Amniotic stem cell (primary cell): ENCODE results near the gene METTL25.
"Not testable (repeated sequence)": the region's sequence is repeated elsewhere in the genome, so short reads cannot be mapped to it uniquely, and the experiment has no call there.

Experiments used
- DNase-seq: peaks from one replicate; lab custom pipeline; 2025; lab: John Stamatoyannopoulos, UW

Gene METTL25, protein sequence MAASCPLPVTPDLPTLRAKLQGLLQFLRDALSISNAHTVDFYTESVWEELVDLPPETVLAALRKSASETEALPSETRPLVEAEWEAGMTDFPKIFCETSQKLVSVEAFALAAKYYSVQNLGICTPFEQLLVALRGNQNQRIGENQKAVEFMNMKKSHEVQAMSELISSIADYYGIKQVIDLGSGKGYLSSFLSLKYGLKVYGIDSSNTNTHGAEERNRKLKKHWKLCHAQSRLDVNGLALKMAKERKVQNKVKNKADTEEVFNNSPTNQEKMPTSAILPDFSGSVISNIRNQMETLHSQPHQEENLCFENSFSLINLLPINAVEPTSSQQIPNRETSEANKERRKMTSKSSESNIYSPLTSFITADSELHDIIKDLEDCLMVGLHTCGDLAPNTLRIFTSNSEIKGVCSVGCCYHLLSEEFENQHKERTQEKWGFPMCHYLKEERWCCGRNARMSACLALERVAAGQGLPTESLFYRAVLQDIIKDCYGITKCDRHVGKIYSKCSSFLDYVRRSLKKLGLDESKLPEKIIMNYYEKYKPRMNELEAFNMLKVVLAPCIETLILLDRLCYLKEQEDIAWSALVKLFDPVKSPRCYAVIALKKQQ

DNA sequence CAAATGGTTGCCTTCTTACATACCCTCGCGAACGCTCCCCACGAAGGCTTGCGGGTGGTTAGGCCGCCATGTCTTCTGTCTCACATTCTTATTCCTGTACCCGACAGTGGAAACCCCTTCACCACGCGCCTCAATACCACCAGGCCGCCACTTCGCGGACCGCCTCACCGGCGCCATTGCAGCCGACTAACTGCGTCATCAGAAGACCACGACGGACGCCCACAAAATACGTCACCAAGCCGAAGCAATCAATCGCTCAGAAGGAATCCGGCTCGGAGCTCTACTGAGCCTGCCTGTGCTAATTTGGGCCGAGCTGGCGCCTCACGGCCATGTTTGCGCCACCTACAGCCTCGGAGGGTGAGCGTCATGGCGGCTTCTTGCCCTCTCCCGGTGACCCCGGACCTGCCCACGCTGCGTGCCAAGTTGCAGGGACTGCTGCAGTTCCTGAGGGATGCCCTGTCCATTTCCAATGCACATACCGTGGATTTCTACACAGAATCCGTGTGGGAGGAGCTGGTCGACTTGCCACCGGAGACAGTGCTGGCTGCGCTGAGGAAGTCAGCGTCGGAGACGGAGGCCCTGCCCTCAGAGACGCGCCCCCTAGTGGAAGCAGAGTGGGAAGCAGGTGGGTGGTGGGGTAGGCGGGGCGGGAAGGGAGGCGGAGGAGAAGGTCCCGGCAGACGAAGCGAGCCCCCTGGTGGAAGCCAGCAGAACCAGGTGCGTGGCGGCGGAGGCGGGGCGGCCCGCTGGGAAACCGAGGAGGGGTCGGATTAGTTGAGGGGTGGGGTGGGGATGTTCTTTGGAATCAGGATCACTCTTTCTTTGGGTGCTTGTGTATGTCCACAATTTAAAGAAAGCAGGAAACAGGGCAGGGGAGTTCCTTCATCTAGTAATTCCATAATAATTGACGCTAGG lies at the start of gene METTL25, which contains the start of gene CCDC59:
METTL25 (plus strand) TSS at position 330 of the 915 bp plus-strand sequence; CDS start at position 367, 37 bp downstream.
CCDC59 (minus strand) TSS at position 188 of the 915 bp plus-strand sequence; CDS start at position 177, 11 bp downstream.
- peak; percentile 95 for DNase-seq

DNA sequence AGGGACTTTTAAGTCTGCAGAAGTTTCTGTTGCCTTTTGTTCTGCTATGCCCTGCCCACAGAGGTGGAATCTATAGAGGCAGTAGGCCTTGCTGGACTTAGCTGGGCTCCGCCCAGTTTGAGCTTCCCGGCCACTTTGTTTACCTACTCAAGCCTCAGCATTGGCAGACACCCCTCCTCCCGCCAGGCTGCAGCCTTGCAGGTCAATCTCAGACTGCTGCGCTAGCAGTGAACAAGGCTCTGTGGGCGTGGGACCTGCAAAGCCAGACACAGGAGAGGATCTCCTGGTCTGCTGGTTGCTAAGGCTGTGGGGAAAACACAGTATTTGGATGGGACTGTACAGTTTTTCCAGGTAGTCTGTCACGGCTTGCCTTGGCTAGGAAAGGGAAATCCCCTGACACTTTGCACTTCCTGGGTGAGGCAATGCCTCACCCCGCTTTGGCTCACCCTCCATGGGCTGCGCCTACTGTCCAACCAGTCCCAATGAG lies 43.9 kb upstream of the METTL25 start:
- DNase-seq, result no peak

DNA sequence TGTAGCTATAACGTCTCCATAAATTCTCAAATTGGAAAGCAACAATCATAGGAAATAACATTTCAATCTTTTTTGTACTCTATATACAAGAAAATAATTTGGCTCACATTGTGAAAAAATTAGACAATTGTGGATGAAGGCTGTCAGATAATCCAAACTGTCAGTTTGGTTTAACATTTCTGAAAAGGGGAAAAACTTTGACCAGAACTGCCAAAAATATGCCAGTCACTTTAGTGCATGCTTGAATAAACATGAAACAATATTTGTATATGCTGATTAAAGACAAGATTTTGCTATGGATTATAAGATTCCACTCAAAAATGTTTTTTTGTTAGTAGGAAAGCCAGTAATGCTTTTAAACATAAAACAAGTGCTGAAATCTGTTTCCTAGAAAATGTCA lies 39.1 kb upstream of the METTL25 start:
- DNase-seq, result no peak

DNA sequence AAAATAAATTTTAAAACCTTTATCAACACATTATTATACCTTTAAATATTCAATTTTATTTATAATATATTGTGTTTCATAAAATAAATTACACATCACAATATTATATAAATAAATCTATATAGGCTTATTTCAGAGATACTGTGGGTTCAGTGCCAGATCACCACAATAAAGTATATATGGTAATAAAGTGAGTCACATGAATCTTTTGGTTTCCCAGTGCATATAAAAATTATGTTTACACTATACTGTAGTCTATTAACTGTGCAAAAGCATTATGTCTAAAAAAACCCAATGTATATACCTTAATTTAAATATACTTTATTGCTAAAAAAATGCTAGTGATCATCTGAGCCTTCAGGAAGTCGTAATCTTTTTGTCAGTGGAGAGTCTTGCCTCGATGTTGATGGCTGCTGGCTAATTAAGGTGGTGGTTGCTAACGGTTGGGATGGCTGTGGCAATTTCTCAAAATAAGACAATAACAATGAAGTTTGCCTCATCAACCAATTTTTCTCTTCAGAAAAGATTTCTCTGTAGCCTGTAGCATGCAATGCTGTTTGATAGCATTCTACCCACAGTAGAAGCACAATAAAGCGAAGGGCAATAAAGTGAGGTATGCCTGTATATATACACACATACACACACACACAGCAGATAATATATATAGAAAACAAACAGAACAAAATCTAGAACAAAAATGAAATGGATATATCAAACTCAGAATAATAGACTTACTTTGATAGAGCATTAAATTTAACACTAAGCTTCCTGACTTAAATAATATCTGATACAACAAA lies 32.6 kb upstream of the METTL25 start:
- no peak for DNase-seq

DNA sequence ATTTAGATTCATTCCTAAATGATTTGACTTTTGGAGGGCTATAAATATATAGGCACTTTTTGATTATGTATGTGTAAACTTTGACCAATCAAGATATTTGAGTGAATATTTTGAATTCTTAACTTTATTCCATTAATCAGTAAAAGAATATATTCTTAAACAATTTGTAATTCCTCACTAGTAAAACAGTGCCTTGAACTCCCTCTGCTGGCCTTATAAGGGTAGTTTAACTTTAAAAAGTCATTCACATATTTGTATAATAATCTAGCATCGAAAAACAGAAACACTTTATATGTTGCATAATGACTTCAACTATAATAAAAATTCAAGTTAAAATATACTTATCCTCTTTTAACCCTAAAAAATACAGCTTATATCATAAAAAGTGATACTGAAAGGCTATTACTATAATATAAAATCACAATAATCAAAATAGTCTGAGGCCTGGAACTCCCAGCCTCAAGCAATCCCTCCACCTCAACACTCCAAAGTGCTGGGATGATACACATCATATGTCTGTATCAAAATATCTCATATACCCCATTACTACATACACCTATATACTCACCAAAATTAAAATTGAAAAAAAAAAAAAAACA lies 31.3 kb upstream of the METTL25 start:
- DNase-seq, result peak; percentile 15

DNA sequence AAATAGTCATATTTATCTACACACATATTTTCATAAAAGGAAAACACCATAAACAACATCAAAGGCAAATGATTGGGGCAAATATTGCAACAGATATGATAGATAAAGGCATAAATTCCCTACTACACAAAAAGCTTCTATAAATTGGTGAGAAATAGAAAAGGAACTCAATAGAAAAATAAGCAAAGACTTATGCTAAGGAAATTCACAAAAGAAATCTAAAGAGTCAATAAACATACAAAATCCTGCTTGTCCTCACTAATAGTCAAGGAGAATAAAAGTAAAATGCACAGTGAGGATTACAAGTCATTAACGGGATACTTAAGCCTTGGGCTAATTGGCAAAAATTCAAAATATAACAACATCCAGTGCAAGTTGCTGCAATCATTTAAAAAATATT lies 30.5 kb upstream of the METTL25 start:
- DNase-seq, result no peak

DNA sequence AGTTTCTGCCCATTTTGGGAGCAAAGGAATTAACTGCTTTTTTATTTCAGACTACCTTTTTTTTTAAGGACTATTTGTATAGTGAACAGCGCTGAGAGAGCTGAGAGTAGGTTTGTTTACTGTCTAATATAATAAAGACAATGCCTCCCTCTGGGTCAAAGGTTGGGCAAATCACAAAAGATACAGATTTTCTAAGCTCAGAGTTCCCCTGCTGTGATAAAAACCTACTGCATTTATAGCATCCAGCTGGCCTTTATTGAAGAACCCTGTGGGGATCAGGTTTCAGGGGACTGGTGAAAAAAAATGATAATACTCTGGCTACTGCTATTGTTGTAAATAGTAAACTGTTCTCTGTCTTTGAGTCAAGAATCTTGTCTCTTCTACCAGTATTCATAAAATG lies 28.8 kb upstream of the METTL25 start:
- no peak for DNase-seq

DNA sequence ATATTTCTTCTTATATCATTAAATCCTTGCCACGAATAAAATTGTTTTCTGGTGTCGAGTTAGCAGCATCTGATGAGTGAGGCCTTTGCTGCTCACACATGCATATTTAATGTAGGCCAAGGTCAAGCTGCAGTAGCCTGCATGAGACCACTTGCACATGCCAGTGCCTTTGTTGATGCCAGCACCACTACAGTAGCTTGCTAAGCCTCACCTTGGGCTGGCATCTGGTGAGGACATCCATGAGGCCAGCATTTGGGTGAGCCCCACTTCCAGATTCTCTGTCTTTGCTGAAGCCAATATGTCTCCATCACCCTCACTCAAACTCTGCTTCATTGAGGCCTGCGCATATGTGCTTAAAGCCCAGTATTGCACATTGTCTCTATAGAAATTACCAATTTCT lies 8.2 kb upstream of the METTL25 start:
- DNase-seq, result no peak

DNA sequence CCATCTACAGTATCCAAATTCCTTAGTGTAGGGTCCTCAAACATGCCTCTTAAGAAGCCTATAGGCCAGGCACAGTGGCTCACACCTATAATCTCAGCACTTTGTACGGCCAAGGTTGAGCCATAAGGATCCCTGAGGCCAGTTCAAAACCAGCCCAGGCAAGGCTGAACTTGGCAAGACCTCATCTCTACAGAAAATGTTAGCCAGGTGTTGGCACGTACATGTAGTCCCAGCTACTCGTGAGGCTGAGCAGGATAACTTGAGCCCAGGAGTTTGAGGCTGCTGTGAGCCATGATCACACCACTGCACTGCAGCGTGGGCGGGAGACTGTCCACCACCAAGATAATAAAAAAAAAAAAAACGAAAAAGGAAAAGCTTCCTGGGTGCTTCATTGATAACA lies 6.9 kb upstream of the METTL25 start:
- no peak for DNase-seq

DNA sequence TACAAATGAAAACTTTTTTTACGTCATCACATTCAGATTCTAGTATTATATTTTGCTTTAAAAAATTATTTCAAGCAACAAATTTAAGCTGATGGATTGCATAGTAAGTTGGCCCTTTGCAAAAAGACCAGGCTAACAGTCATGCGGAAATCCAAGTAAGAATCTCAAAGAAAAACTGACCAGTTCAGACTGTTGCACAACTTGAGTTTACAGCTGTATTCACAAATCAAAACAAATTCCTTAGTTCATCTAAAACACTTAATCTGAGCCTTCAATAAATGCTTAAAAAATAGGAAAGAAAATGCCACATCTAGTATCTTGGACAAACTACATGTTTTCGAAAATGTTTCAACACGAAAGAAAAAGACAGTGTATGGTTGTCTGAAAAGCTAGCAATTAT lies 989 bp upstream of the METTL25 start:
- no peak for DNase-seq

DNA sequence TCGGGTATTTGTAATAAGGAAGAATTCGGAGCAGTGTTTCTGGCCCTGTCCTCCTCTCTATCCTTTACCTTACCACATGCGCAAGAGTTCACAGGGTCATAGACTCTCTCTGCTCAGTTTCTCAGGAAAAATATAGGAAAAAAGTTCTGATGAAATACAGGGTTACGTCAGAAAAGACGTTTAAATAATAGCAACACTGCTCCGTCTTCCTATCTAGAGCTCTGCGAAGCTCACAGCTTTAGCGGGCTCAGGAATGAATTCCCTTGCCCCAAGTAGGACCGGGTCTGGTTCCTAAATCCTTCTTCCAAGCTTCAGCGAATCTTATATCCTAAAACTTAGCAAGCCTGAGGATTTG lies 507 bp upstream of the METTL25 start:
- no peak for DNase-seq

DNA sequence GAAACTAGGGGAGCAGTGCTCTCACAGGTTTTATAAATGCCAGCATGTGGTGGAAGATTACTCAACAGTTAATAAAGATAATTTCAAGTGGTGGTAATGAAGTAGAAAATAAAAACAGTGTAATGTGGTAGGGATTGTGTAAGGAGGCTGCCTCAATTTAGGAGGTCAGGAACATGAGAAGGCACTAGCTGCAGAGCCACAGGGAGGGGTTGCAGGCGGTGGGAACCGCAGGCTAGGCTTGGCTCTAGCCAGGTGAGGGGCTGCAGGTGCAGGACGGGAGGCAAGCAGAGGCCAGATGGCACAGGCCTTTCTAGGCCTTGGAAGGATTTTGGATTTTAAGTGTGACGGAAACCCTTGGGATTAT lies 768 bp downstream of the METTL25 start:
- no peak for DNase-seq

DNA sequence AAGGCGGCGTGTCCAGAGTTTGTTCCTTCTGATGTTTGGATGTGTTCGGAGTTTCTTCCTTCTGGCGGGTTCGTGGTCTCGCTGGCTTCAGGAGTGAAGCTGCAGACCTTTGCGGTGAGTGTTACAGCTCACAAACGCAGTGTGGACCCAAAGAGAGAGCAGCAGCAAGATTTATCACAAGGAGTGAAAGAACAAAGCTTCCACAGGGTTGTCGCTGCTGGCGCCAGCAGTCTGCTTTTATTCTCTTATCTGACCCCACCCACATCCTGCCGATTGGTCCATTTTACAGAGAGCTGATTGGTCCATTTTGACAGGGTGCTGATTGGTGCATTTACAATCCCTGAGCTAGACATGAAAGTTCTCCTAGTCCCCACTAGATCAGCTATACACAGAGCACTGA lies 2.5 kb downstream of the METTL25 start:
- DNase-seq, result not testable (repeated sequence)

DNA sequence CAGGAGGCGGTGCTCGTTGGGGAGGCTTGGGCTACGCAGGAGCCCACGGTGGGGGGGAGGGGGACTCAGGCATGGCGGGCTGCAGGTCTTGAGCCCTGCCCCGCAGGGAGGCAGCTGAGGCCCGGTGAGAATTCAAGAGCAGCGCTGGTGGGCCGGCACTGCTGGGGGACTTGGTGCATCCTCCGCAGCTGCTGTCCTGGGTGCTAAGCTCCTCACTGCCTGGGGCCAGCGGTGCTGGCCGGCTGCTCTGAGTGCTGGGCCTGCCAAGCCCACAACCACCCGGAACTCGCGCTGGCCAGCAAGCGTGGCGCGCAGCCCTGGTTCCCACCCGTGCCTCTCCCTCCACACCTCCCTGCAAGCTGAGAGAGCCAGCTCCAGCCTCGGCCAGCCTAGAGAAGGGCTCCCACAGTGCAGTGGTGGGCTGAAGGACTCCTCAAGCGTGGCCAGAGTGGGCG lies 3.2 kb downstream of the METTL25 start:
- no peak for DNase-seq

DNA sequence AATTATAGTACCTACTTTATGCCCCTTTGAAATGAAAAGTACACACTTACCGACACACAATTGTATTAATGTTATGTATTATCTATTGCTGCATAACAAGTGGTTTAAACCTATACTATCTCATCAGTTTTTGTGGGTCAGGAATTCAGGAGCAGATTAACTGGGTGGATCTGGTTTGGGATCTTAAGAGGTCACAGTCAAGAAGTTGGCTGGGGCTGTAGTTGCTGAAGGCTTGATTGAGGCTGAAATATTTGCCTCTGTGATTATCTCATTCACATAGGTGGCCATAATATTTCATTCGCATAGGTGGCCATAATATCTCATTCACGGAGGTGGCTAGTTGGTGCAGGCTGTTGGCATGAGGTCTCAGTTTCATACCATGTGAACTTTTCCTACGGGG lies 5.7 kb downstream of the METTL25 start:
- no peak for DNase-seq

DNA sequence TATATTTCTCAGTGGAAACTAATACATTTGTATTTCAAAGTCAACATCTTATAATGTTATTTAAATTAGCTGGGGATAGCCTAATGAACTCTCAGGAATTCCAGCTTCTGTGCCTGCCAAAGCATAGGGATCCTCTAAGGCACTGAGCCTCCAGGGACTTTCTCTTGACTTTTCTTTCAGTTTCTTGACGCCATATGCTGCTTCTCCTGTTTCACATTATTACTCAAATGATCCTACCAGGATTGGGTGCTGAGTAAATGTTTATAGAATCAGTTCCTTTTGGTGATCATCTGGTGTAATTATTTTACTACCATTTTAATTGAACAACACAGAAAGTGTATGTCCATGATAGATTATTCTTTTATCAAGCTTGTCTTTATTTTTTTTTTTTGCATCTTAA lies 7.9 kb downstream of the METTL25 start:
- DNase-seq, result no peak

DNA sequence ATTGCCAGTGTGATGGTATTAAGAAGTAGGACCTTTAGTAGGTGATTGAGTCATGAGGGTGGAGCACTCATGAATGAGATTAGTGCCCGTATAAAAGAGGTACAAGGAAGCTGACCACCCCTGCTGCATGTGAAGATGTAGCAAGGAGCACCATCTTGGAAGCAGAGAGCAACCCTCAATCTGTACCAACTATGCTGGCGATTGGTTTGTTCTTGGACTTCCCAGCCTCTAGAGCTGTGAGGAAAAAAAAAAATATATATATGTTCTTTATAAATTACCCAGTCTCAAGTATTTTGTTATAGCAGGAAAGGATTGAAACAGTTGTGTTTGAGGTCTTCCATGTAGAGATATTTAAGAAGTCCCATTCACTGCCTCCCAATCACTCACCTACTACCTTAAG lies 16.9 kb downstream of the METTL25 start:
- no peak for DNase-seq

DNA sequence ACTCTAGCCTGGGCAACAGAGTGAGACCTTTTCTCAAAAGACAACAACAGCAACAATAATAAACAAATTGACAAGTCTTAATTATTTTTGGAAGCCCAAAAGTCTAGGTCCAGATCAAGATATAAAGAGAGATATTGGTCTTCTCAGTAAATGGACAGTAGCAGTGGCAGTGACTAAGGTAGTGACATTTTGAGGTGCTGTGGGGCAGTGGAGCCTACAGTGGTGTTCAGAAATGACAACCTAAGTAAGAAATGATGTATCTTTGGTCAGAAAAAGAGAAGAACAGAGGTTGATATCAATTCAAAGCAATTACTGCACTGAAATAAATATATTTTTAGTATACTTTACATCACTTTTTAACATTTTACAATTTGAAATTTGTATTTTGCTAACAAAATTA lies 20.7 kb downstream of the METTL25 start:
- no peak for DNase-seq

DNA sequence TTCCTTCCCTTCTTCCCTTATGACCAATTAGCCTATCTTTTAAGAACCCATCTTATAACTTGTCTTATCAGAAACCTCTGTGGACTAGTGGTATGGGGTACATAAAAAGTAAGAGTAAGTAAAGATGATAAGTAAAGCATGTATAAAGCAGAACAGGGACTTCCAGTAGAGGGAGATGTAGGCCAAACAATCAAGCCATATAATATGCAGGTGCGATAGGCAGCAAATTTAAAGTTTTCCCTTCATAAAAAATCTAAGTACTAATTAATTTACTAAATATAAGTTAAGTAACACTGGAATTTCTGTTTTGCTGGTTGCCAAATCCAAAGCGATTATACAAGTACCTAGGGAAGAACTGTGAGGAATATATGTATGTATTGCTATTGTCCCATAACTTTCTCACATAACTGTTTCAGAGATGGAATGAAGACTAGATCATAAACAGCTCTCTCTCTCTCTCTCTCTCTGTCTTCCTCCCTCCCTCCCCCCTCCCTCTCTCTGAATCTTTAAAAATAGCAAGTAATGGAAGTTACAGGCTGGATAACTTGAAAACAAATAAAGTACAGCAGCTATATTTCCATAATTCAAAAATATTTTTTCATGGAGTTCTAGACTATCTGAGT lies 25.7 kb downstream of the METTL25 start:
- peak; percentile 24 for DNase-seq

DNA sequence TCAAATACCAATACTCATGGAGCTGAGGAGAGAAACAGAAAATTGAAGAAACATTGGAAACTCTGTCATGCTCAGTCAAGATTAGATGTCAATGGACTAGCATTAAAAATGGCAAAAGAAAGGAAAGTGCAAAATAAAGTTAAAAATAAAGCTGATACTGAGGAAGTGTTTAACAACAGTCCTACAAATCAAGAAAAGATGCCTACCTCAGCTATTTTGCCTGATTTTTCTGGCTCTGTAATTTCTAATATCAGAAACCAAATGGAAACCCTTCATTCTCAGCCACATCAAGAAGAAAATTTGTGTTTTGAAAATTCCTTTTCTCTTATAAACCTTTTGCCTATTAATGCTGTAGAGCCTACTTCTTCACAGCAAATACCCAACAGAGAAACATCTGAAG lies 40.5 kb downstream of the METTL25 start:
- no peak for DNase-seq

DNA sequence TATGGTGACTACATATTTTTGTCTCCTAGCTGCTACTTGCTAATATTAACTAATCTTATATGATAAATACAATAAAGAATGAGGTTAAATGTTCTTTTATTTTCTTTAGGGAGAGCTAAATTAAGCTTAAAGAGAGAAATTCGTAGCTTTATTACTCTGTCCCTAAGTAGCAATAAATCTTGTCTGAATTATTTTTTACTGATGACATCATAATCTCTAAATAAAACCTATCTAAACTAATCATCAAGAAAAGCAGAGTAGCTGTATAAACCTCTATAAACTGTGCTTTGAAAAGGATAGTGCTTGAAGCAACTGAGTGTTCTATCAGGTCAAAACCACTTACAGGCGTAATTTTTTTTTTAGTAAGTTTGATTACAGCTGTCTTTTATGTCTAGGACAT lies 42.5 kb downstream of the METTL25 start:
- no peak for DNase-seq
